CD4-positive, alpha-beta T cell (primary cell): ENCODE measurements around the gene GPR156. TPM values are rescaled to one million over a fixed set of nuclear protein-coding genes. Genes with fewer than 3 reads are reported as not detected.

Experiments used
- ATAC-seq: fragments of 200-7000 bp; cut with Tn5 transposase; one replicate; pipeline ENCODE4 v1.10.0; 2022; ENCODE audit warnings: mild to moderate bottlenecking; ENCODE audit not compliant: poor library complexity
- CTCF ChIA-PET: fragments of 350-600 bp; sonication (Branson Sonifier 250); formaldehyde crosslinking; loops from one replicate; lab custom pipeline; 2021; ENCODE audit warnings: antibody characterized with exemption, inconsistent platforms; lab: Charles Lee
- POLR2A ChIA-PET: fragments of 350-600 bp; sonication (Branson Sonifier 250); formaldehyde crosslinking; loops from one replicate; lab custom pipeline; 2021; ENCODE audit warnings: antibody characterized with exemption, inconsistent platforms; lab: Charles Lee
- DNase-seq, 14 experiments: peaks; one replicate each; pipeline ENCODE4 v3.0.0-alpha.2; 2013 to 2020; ENCODE audit warnings: mixed read lengths in 2 of 14
- H3K27ac ChIP-seq, 2 donors: one replicate each; pipeline versions ENCODE4 v1.5.1 to v1.7.0; 2013; ENCODE audit warnings: low read length in 2 of 2, low read depth in 1 of 2, mild to moderate bottlenecking in 1 of 2
- H3K27me3 ChIP-seq, 2 experiments: 1 replicate in 1 of 2; 2 replicates in 1 of 2; pipeline versions ENCODE4 v1.6.1 to v1.7.0; 2013; ENCODE audit warnings: low read length in 2 of 2, control low read depth in 1 of 2, mild to moderate bottlenecking in 1 of 2, moderate library complexity in 1 of 2; ENCODE audit not compliant: insufficient read depth in 2 of 2, control insufficient read depth in 1 of 2
- H3K36me3 ChIP-seq: one replicate; pipeline ENCODE4 v1.6.1; 2013; ENCODE audit warnings: low read length, control low read depth; ENCODE audit not compliant: insufficient read depth
- H3K4me1 ChIP-seq: one replicate; pipeline ENCODE4 v1.6.1; 2013; ENCODE audit warnings: low read length, control low read depth; ENCODE audit not compliant: insufficient read depth
- H3K4me3 ChIP-seq: one replicate; pipeline ENCODE4 v1.5.1; 2013; ENCODE audit warnings: mild to moderate bottlenecking, low read length, moderate library complexity
- H3K9me3 ChIP-seq, 2 experiments: 1 replicate in 1 of 2; 2 replicates in 1 of 2; pipeline versions ENCODE4 v1.6.1 to v1.7.0; 2013; ENCODE audit warnings: low read length in 2 of 2, mild to moderate bottlenecking in 2 of 2, control low read depth in 1 of 2, moderate library complexity in 1 of 2; ENCODE audit not compliant: control insufficient read depth in 1 of 2, insufficient read depth in 1 of 2
- H3K27ac Mint-ChIP-seq: one replicate; pipeline ENCODE4 v1.8.0; 2020; ENCODE audit warnings: mixed read lengths
- H3K27me3 Mint-ChIP-seq: one replicate; pipeline ENCODE4 v1.8.0; 2021; ENCODE audit warnings: mixed read lengths
- H3K36me3 Mint-ChIP-seq: one replicate; pipeline ENCODE4 v1.8.0; 2021; ENCODE audit warnings: low read depth, mixed read lengths
- H3K4me1 Mint-ChIP-seq: one replicate; pipeline ENCODE4 v1.8.0; 2021; ENCODE audit warnings: low read depth, mixed read lengths
- H3K4me3 Mint-ChIP-seq: one replicate; pipeline ENCODE4 v1.8.0; 2020; ENCODE audit warnings: mild to moderate bottlenecking, mixed read lengths
- H3K9me3 Mint-ChIP-seq: one replicate; pipeline ENCODE4 v1.8.0; 2020; ENCODE audit warnings: mixed read lengths
- intact Hi-C, 2 experiments: fragments of 100-400 bp; cut with DNase I in 1 of 2; cut with micrococcal nuclease in 1 of 2; formaldehyde crosslinking; loops; one replicate each; pipeline versions ENCODE4 v1.15.1 to v1.9.0; 2023 to 2025; cut with DNase I, micrococcal nuclease
- total RNA-seq, 174 experiments: library from RNA in 2 of 174; stranded (reverse) in 2 of 174; gene quantifications; one replicate each; pipeline ENCODE4 v1.2.3 and lab custom pipeline; 2021 to 2026
- TF ChIP-seq, protein P1 (sequence below): fragments of 200-600 bp; IDR thresholded peaks from one replicate; pipeline ENCODE4 v1.8.0; 2022; ENCODE audit warnings: antibody characterized with exemption, mild to moderate bottlenecking

GPR156 gene
- total RNA-seq, 2 experiments from 2014 or later: 0.17 to 0.27 TPM

DNA sequence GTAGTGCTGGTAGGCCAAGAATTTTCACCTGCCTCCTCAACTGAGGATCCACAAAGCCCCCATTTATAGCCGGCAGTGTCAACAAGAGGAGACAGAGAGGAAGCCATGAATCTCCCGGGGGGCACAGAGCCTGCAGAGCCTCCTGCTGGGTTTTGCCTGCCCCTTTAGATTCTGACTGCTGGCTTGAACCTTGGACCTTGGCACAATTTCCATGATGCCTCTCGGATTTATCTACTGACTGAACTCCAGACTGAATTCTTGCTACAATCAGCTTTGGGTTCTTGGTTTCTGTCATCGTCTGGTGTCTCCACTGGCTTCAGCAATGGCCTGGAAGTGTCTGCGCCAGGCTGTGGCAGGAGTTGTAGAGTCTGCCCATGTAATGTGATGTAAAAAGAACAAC lies 80.7 kb downstream of the GPR156 start:
- Histone ChIP-seq H3K9me3 (no peaks in the 10 kb centered on the region), H3K4me3 (no peak overlapping the region), H3K27ac (no peak overlapping the region), H3K36me3 (no peaks in the 10 kb centered on the region), H3K4me1 (no peaks in the 10 kb centered on the region), H3K27me3 (no peaks in the 10 kb centered on the region)
- no peak for ATAC-seq
- Mint-ChIP-seq H3K27ac (no peak overlapping the region), H3K4me3 (no peak overlapping the region), H3K36me3 (no peaks in the 10 kb centered on the region), H3K9me3 (no peaks in the 10 kb centered on the region), H3K4me1 (no peaks in the 10 kb centered on the region), H3K27me3 (peaks cover under 1% of the 10 kb centered on the region)
- no peak for DNase-seq
- CTCF ChIA-PET: no interaction called here
- POLR2A ChIA-PET: no interaction called here
- intact Hi-C loops: no loop called here
- TF ChIP-seq, protein P1, sequence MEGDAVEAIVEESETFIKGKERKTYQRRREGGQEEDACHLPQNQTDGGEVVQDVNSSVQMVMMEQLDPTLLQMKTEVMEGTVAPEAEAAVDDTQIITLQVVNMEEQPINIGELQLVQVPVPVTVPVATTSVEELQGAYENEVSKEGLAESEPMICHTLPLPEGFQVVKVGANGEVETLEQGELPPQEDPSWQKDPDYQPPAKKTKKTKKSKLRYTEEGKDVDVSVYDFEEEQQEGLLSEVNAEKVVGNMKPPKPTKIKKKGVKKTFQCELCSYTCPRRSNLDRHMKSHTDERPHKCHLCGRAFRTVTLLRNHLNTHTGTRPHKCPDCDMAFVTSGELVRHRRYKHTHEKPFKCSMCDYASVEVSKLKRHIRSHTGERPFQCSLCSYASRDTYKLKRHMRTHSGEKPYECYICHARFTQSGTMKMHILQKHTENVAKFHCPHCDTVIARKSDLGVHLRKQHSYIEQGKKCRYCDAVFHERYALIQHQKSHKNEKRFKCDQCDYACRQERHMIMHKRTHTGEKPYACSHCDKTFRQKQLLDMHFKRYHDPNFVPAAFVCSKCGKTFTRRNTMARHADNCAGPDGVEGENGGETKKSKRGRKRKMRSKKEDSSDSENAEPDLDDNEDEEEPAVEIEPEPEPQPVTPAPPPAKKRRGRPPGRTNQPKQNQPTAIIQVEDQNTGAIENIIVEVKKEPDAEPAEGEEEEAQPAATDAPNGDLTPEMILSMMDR: no peak

- Histone ChIP-seq H3K27me3 (no peaks in the 10 kb centered on the region), H3K27ac (no peak overlapping the region)
- H3K27me3 Mint-ChIP-seq: no peaks in the 10 kb centered on the region
These were observed 81.4 kb downstream of the GPR156 start for GRCh38 chr3:120203621-120204020.

GRCh38 chr3:120203016-120203415 lies 82.0 kb downstream of the GPR156 start:
- ATAC-seq: no peak
- peak in 2 of 14 experiments; percentile 11 to 15 for DNase-seq
- H3K36me3 Mint-ChIP-seq: no peaks in the 10 kb centered on the region
- CTCF ChIA-PET: interaction anchor here (1.2 kb wide), 1 partner anchor 311 kb away, joined by 3 read pairs; no protein-coding TSS in a partner anchor
- H3K27me3 ChIP-seq: no peaks in the 10 kb centered on the region
- no peaks in the 10 kb centered on the region for H3K27me3 Mint-ChIP-seq
- H3K36me3 ChIP-seq: no peaks in the 10 kb centered on the region
- TF ChIP-seq, protein P1: no peak
- no peak overlapping the region for H3K27ac ChIP-seq
- no peaks in the 10 kb centered on the region for H3K9me3 ChIP-seq
- POLR2A ChIA-PET: no interaction called here
- H3K27ac Mint-ChIP-seq: no peak overlapping the region
- H3K4me1 ChIP-seq: no peaks in the 10 kb centered on the region
- no peaks in the 10 kb centered on the region for H3K9me3 Mint-ChIP-seq
- H3K4me3 Mint-ChIP-seq: no peak overlapping the region
- intact Hi-C loops: no loop called here
- H3K4me3 ChIP-seq: no peak overlapping the region
- H3K4me1 Mint-ChIP-seq: no peaks in the 10 kb centered on the region

More at GRCh38 chr3:120203621-120204020, 81.4 kb downstream of the GPR156 start:
- no peak for ATAC-seq
- no peaks in the 10 kb centered on the region for H3K36me3 Mint-ChIP-seq
- TF ChIP-seq, protein P1: no peak
- no peaks in the 10 kb centered on the region for H3K4me1 Mint-ChIP-seq
- Histone ChIP-seq H3K36me3 (no peaks in the 10 kb centered on the region), H3K4me3 (no peak overlapping the region), H3K4me1 (no peaks in the 10 kb centered on the region), H3K9me3 (no peaks in the 10 kb centered on the region)
- no peak overlapping the region for H3K27ac Mint-ChIP-seq
- no peak overlapping the region for H3K4me3 Mint-ChIP-seq
- intact Hi-C loops: no loop called here
- DNase-seq: no peak
- ChIA-PET POLR2A (no interaction called here), CTCF (no interaction called here)
- H3K9me3 Mint-ChIP-seq: no peaks in the 10 kb centered on the region
